K562 (cell line): ENCODE data around the gene AMZ1. TPM values are rescaled to one million over a fixed set of nuclear protein-coding genes. Genes with fewer than 3 reads are reported as not detected.
A peak's percentile ranks its signal among the peaks of the same experiment; 100 is the strongest.

Experiments used
- NR2C1 ChIP-seq, 2 experiments: fragments of 450-650 bp; IDR thresholded peaks; 2 replicates each; pipeline ENCODE4 v1.6.1; 2017; ENCODE audit warnings: mild to moderate bottlenecking in 2 of 2, antibody characterized with exemption in 1 of 2, inconsistent platforms in 1 of 2, missing compliant biosample characterization in 1 of 2, missing genetic modification characterization in 1 of 2
- NR2C2 ChIP-seq, 2 experiments: fragments of 200-800 bp in 1 of 2; sonication (Bioruptor generic) in 1 of 2; sonication (generic) in 1 of 2; formaldehyde crosslinking in 1 of 2; IDR thresholded peaks; 2 replicates each; pipeline versions ENCODE4 v1.6.1 to v1.8.0; 2016 to 2022; ENCODE audit warnings: mild to moderate bottlenecking in 1 of 2, missing compliant biosample characterization in 1 of 2, missing genetic modification characterization in 1 of 2, missing genetic modification reagents in 1 of 2
- PCBP1 ChIP-seq: fragments of 200-400 bp; formaldehyde crosslinking; IDR thresholded peaks from 2 replicates; pipeline ENCODE4 v1.6.1; 2018; ENCODE audit warnings: mild to moderate bottlenecking, low read depth, low read length; ENCODE audit not compliant: poor library complexity, severe bottlenecking
- RBM25 ChIP-seq: fragments of 200-400 bp; formaldehyde crosslinking; IDR thresholded peaks from 2 replicates; pipeline ENCODE4 v1.6.1; 2018; ENCODE audit warnings: low read length, low read depth, moderate library complexity; ENCODE audit not compliant: severe bottlenecking
- SRF ChIP-seq, 2 experiments: fragments of 250-450, 450-650 bp in 1 of 2; sonication (Bioruptor Pico) in 1 of 2; sonication (generic) in 1 of 2; formaldehyde crosslinking; IDR thresholded peaks; 2 replicates each; pipeline versions ENCODE4 v1.5.0 to v1.5.1; 2020 to 2022; ENCODE audit warnings: mild to moderate bottlenecking in 1 of 2, missing genetic modification reagents in 1 of 2
- ZFP30 ChIP-seq: fragments of 250-450 bp; sonication (Bioruptor Pico); IDR thresholded peaks from 2 replicates; pipeline ENCODE4 v1.8.0; 2022; ENCODE audit warnings: moderate library complexity, mild to moderate bottlenecking, inconsistent platforms, borderline replicate concordance
- ZNF274 ChIP-seq: IDR thresholded peaks from 2 replicates; pipeline ENCODE4 v1.6.1; 2011; ENCODE audit warnings: low read depth, mild to moderate bottlenecking, low read length, moderate library complexity, borderline replicate concordance
- polyA plus RNA-seq, 8 experiments: library from polyadenylated mRNA; depleted of rRNA in 4 of 8; stranded (reverse) in 5 of 8; unstranded in 3 of 8; fragments of >200 nt; fragmentation: Nextera tagmentation in 2 of 8; fragmentation: Illumina TruSeq in 1 of 8; extraction: Ambion mirVana in 2 of 8; extraction: Trizol in 1 of 8; gene quantifications; 2 replicates each; pipeline versions ENCODE4 v1.2.1 to v1.2.3, GENCODE V29; 2011 to 2014; ENCODE audit warnings: inconsistent platforms in 1 of 8, missing spikeins in 1 of 8
- total RNA-seq, 7 experiments: library from RNA; depleted of rRNA in 6 of 7; stranded (reverse); fragments of >200 nt in 6 of 7; fragmentation: Illumina TruSeq in 2 of 7; extraction: Trizol in 2 of 7; gene quantifications; 2 replicates each; pipeline versions ENCODE4 v1.2.1 to v1.2.3, GENCODE V29; 2011 to 2021; ENCODE audit warnings: low replicate concordance in 1 of 7
- TF ChIP-seq, protein P1 (sequence below), 2 experiments: fragments of 450-650 bp; conservative IDR thresholded peaks; 2 replicates each; pipeline ENCODE4 v1.6.1; 2017; ENCODE audit warnings: mild to moderate bottlenecking in 2 of 2, moderate library complexity in 2 of 2
- TF ChIP-seq, protein P2 (sequence below), 3 experiments: fragments of 200-800 bp in 1 of 3; sonication (Bioruptor generic) in 1 of 3; sonication (generic) in 1 of 3; formaldehyde crosslinking in 1 of 3; IDR thresholded peaks; 2 replicates each; pipeline versions ENCODE4 v1.6.1 to v1.8.0; 2016 to 2022; ENCODE audit warnings: mild to moderate bottlenecking in 2 of 3, missing compliant biosample characterization in 2 of 3, missing genetic modification characterization in 2 of 3, missing genetic modification reagents in 1 of 3
- TF ChIP-seq, protein P3 (sequence below): fragments of 450-650 bp; IDR thresholded peaks from 2 replicates; pipeline ENCODE4 v1.6.1; 2018; ENCODE audit not compliant: partially characterized antibody

Gene AMZ1
- total and polyA plus RNA-seq, 9 of the 15 experiments (the other 6 are each of a cell fraction or from before 2014, with no cell fraction given) = not detected

DNA sequence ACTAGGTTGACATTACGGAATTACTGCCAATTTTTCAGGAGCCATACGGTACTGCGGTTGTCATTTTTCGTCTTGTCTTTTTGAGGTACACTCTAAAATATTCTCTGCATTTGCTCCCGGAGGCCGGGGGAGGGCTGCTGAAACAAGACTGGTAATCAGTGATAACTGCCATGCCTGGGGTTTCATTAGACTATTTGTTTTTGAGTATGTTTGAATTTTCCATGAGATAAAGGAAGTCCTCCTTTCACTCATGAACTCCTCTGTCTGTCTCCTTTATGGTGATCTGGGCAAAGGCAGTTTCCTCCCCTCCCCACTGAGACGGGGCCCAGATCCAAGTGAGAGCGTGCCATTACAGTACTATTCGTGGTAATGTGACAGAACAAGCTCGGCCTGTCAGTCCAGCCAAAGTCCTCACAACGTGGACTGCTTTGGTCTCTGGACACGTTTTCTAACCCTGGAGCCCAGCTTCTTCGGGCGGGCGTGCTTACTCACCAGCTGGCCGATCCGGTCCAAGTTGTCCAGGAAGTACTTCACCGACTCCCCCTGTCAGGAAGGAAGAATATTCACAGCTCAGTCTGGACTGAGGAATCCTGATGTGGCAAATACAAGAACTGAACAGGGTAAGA lies 45.1 kb downstream of the AMZ1 start (continued):
- TF ChIP-seq PCBP1 (no peak), SRF (CRISPR knock-in tag; IDR thresholded peaks at IDR 0.05) (no peak), ZNF274 (no peak), NR2C2 (CRISPR knock-in tag; IDR thresholded peaks at IDR 0.05) (no peak), NR2C2 (tag; IDR thresholded peaks at IDR 0.05) (peak; percentile 61; the same call in 1 of the 2 replicates), NR2C1 (IDR thresholded peaks at IDR 0.05) (peak; percentile 41), NR2C1 (tag; IDR thresholded peaks at IDR 0.05) (0 out of 2 replicates have a peak, but pooled peaks have one; percentile 53), ZFP30 (CRISPR knock-in tag) (no peak), RBM25 (no peak)
- TF ChIP-seq, protein P1, sequence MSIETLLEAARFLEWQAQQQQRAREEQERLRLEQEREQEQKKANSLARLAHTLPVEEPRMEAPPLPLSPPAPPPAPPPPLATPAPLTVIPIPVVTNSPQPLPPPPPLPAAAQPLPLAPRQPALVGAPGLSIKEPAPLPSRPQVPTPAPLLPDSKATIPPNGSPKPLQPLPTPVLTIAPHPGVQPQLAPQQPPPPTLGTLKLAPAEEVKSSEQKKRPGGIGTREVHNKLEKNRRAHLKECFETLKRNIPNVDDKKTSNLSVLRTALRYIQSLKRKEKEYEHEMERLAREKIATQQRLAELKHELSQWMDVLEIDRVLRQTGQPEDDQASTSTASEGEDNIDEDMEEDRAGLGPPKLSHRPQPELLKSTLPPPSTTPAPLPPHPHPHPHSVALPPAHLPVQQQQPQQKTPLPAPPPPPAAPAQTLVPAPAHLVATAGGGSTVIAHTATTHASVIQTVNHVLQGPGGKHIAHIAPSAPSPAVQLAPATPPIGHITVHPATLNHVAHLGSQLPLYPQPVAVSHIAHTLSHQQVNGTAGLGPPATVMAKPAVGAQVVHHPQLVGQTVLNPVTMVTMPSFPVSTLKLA (conservative IDR thresholded peaks at IDR 0.05) = peak; percentile 85 to 90
- TF ChIP-seq, protein P2, sequence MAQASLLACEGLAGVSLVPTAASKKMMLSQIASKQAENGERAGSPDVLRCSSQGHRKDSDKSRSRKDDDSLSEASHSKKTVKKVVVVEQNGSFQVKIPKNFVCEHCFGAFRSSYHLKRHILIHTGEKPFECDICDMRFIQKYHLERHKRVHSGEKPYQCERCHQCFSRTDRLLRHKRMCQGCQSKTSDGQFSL (CRISPR knock-in tag; IDR thresholded peaks at IDR 0.05) = no peak
- TF ChIP-seq, protein P2 (tag; IDR thresholded peaks at IDR 0.05) = no peak
- TF ChIP-seq, protein P3, sequence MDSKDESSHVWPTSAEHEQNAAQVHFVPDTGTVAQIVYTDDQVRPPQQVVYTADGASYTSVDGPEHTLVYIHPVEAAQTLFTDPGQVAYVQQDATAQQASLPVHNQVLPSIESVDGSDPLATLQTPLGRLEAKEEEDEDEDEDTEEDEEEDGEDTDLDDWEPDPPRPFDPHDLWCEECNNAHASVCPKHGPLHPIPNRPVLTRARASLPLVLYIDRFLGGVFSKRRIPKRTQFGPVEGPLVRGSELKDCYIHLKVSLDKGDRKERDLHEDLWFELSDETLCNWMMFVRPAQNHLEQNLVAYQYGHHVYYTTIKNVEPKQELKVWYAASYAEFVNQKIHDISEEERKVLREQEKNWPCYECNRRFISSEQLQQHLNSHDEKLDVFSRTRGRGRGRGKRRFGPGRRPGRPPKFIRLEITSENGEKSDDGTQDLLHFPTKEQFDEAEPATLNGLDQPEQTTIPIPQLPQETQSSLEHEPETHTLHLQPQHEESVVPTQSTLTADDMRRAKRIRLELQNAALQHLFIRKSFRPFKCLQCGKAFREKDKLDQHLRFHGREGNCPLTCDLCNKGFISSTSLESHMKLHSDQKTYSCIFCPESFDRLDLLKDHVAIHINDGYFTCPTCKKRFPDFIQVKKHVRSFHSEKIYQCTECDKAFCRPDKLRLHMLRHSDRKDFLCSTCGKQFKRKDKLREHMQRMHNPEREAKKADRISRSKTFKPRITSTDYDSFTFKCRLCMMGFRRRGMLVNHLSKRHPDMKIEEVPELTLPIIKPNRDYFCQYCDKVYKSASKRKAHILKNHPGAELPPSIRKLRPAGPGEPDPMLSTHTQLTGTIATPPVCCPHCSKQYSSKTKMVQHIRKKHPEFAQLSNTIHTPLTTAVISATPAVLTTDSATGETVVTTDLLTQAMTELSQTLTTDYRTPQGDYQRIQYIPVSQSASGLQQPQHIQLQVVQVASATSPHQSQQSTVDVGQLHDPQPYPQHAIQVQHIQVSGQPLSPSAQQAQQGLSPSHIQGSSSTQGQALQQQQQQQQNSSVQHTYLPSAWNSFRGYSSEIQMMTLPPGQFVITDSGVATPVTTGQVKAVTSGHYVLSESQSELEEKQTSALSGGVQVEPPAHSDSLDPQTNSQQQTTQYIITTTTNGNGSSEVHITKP = peak; percentile 92
